HepG2 (cell line): ENCODE data around the gene CIROP. TPM values are rescaled to one million over a fixed set of nuclear protein-coding genes. Genes with fewer than 3 reads are reported as not detected.
A peak's percentile ranks its signal among the peaks of the same experiment; 100 is the strongest.

Source experiments
- ARHGAP35 ChIP-seq: sonication (generic); formaldehyde crosslinking; IDR thresholded peaks from 2 replicates; pipeline ENCODE4 v1.9.0; 2022; ENCODE audit warnings: mild to moderate bottlenecking, inconsistent platforms, moderate library complexity, missing genetic modification reagents, borderline replicate concordance
- ARID2 ChIP-seq: sonication (generic); formaldehyde crosslinking; IDR thresholded peaks from 2 replicates; pipeline ENCODE4 v1.8.1; 2022; ENCODE audit warnings: mild to moderate bottlenecking, missing genetic modification reagents, borderline replicate concordance
- BRD4 ChIP-seq: sonication (generic); formaldehyde crosslinking; IDR thresholded peaks from 2 replicates; pipeline ENCODE4 v1.4.0; 2020; ENCODE audit warnings: missing genetic modification reagents
- ESRRA ChIP-seq: sonication (generic); formaldehyde crosslinking; IDR thresholded peaks from 2 replicates; pipeline ENCODE4 v1.5.1; 2020; ENCODE audit warnings: mild to moderate bottlenecking, low read depth, missing genetic modification reagents
- FOXO1 ChIP-seq: sonication (generic); formaldehyde crosslinking; IDR thresholded peaks from 2 replicates; pipeline ENCODE4 v1.4.0; 2020; ENCODE audit warnings: missing genetic modification reagents
- MAFF ChIP-seq: IDR thresholded peaks from 2 replicates; pipeline ENCODE4 v1.6.1; 2011; ENCODE audit warnings: low read depth, low read length, improper control_type of control experiment
- MBD4 ChIP-seq: IDR thresholded peaks from 2 replicates; pipeline ENCODE4 v1.6.1; 2012; ENCODE audit warnings: low read length, inconsistent platforms, borderline replicate concordance
- NFYB ChIP-seq: sonication (generic); formaldehyde crosslinking; IDR thresholded peaks from 2 replicates; pipeline ENCODE4 v1.4.0; 2020; ENCODE audit warnings: missing genetic modification reagents
- NR2F6 ChIP-seq, 2 experiments: IDR thresholded peaks; 2 replicates each; pipeline ENCODE4 v1.6.1; 2016; ENCODE audit warnings: antibody characterized with exemption in 1 of 2, mild to moderate bottlenecking in 1 of 2
- PAXIP1 ChIP-seq: sonication (generic); formaldehyde crosslinking; conservative IDR thresholded peaks from 2 replicates; pipeline ENCODE4 v1.4.0; 2020; ENCODE audit warnings: mild to moderate bottlenecking, missing genetic modification reagents, moderate library complexity
- REXO4 ChIP-seq: sonication (generic); formaldehyde crosslinking; IDR thresholded peaks from 2 replicates; pipeline ENCODE4 v1.8.0; 2022; ENCODE audit warnings: missing genetic modification reagents, mild to moderate bottlenecking, borderline replicate concordance
- SMARCE1 ChIP-seq: fragments of 450-650 bp; IDR thresholded peaks from 2 replicates; pipeline ENCODE4 v1.6.1; 2017; ENCODE audit warnings: borderline replicate concordance
- SMYD3 ChIP-seq: sonication (generic); formaldehyde crosslinking; IDR thresholded peaks from 2 replicates; pipeline ENCODE4 v1.8.1; 2023; ENCODE audit warnings: mild to moderate bottlenecking, missing genetic modification reagents
- SNAPC5 ChIP-seq: sonication (generic); formaldehyde crosslinking; IDR thresholded peaks from 2 replicates; pipeline ENCODE4 v1.8.1; 2023; ENCODE audit warnings: mild to moderate bottlenecking, missing genetic modification reagents, borderline replicate concordance
- TRAFD1 ChIP-seq: sonication (generic); formaldehyde crosslinking; IDR thresholded peaks from 2 replicates; pipeline ENCODE4 v1.5.1; 2020; ENCODE audit warnings: missing genetic modification reagents, mild to moderate bottlenecking, borderline replicate concordance
- ZBTB1 ChIP-seq: sonication (generic); formaldehyde crosslinking; IDR thresholded peaks from 2 replicates; pipeline ENCODE4 v1.4.0; 2020; ENCODE audit warnings: missing genetic modification reagents, borderline replicate concordance
- ZBTB7B ChIP-seq: sonication (generic); formaldehyde crosslinking; IDR thresholded peaks from 2 replicates; pipeline ENCODE4 v1.4.0; 2020; ENCODE audit warnings: missing genetic modification reagents
- ZNF260 ChIP-seq: sonication (generic); formaldehyde crosslinking; IDR thresholded peaks from 2 replicates; pipeline ENCODE4 v1.4.0; 2020; ENCODE audit warnings: missing genetic modification reagents, low read depth, mild to moderate bottlenecking, borderline replicate concordance
- ZNF296 ChIP-seq: sonication (generic); formaldehyde crosslinking; conservative IDR thresholded peaks from 2 replicates; pipeline ENCODE4 v1.5.0; 2020; ENCODE audit warnings: mild to moderate bottlenecking, missing genetic modification reagents
- ZNF589 ChIP-seq: sonication (generic); formaldehyde crosslinking; conservative IDR thresholded peaks from 2 replicates; pipeline ENCODE4 v1.8.0; 2022; ENCODE audit warnings: mild to moderate bottlenecking, moderate library complexity, missing genetic modification reagents
- ZNF670 ChIP-seq: sonication (generic); formaldehyde crosslinking; IDR thresholded peaks from 2 replicates; pipeline ENCODE4 v1.8.0; 2022; ENCODE audit warnings: mild to moderate bottlenecking, missing genetic modification reagents, borderline replicate concordance
- ZNF850 ChIP-seq: sonication (generic); formaldehyde crosslinking; conservative IDR thresholded peaks from 2 replicates; pipeline ENCODE4 v1.9.0; 2021; ENCODE audit warnings: mild to moderate bottlenecking, missing genetic modification reagents
- ZSCAN12 ChIP-seq: sonication (generic); formaldehyde crosslinking; IDR thresholded peaks from 2 replicates; pipeline ENCODE4 v1.9.0; 2021; ENCODE audit warnings: mild to moderate bottlenecking, missing genetic modification reagents
- ZSCAN29 ChIP-seq: sonication (generic); formaldehyde crosslinking; conservative IDR thresholded peaks from 2 replicates; pipeline ENCODE4 v1.4.0; 2020; ENCODE audit warnings: mild to moderate bottlenecking, missing genetic modification reagents
- ZSCAN30 ChIP-seq: sonication (generic); formaldehyde crosslinking; IDR thresholded peaks from 2 replicates; pipeline ENCODE4 v1.5.0; 2020; ENCODE audit warnings: mild to moderate bottlenecking, missing genetic modification reagents
- ZSCAN9 ChIP-seq: IDR thresholded peaks from 2 replicates; pipeline ENCODE4 v1.6.1; 2016; ENCODE audit warnings: borderline replicate concordance
- polyA plus RNA-seq, 8 experiments: library from polyadenylated mRNA; depleted of rRNA in 3 of 8; stranded (reverse) in 7 of 8; unstranded in 1 of 8; fragments of >200 nt; fragmentation: Illumina TruSeq in 4 of 8; extraction: Trizol in 4 of 8; gene quantifications; 2 replicates each; pipeline versions ENCODE4 v1.2.1 to v1.2.3, GENCODE V29; 2011 to 2016; ENCODE audit warnings: low read depth in 4 of 8, missing spikeins in 1 of 8, mixed read lengths in 1 of 8; ENCODE audit not compliant: insufficient read depth in 1 of 8
- total RNA-seq, 5 experiments: library from RNA; depleted of rRNA; stranded (reverse); fragments of >200 nt; fragmentation: Illumina TruSeq; extraction: Trizol; gene quantifications; 2 replicates each; pipeline ENCODE4 v1.2.3, GENCODE V29; 2016; ENCODE audit warnings: low read depth in 1 of 5

CIROP gene
- total and polyA plus RNA-seq, 2 of the 13 experiments (the other 11 are each of a cell fraction or from before 2014, with no cell fraction given), result 0.07 TPM; not detected in 1

- no peak for TF ChIP-seq ARID2 (CRISPR knock-in tag)
- no peak; the same call in 1 of the 2 replicates for TF ChIP-seq ESRRA
- no peak for TF ChIP-seq ZNF260 (CRISPR knock-in tag)
- TF ChIP-seq ZSCAN30 (CRISPR knock-in tag), result no peak
- no peak for TF ChIP-seq SMYD3
- no peak for TF ChIP-seq MBD4
- TF ChIP-seq ZNF670 (CRISPR knock-in tag), result no peak
- no peak; the same call in 1 of the 2 replicates for TF ChIP-seq MAFF
- TF ChIP-seq SMARCE1, result no peak
- peak; percentile 87 for TF ChIP-seq FOXO1 (CRISPR knock-in tag)
- peak; percentile 74; the same call in 1 of the 2 replicates for TF ChIP-seq SNAPC5 (CRISPR knock-in tag)
- no peak for TF ChIP-seq REXO4
- TF ChIP-seq BRD4 (CRISPR knock-in tag), result no peak
- TF ChIP-seq PAXIP1, result no peak
- no peak; the same call in 1 of the 2 replicates for TF ChIP-seq NR2F6 (IDR thresholded peaks at IDR 0.05)
- peak; percentile 69; the same call in 1 of the 2 replicates for TF ChIP-seq NR2F6 (CRISPR knock-in tag; IDR thresholded peaks at IDR 0.05)
- no peak for TF ChIP-seq ZNF296 (CRISPR knock-in tag)
- no peak for TF ChIP-seq ZSCAN12 (CRISPR knock-in tag)
- TF ChIP-seq ZBTB7B, result peak; percentile 90
- TF ChIP-seq ZNF589, result no peak
- TF ChIP-seq ARHGAP35 (CRISPR knock-in tag), result peak; percentile 71; the same call in 1 of the 2 replicates
- TF ChIP-seq ZNF850, result no peak
- peak; percentile 18; the same call in 1 of the 2 replicates for TF ChIP-seq TRAFD1 (CRISPR knock-in tag)
- TF ChIP-seq ZSCAN29 (CRISPR knock-in tag), result no peak
- TF ChIP-seq NFYB (CRISPR knock-in tag), result peak; percentile 28; the same call in 1 of the 2 replicates
- TF ChIP-seq ZSCAN9 (CRISPR knock-in tag), result peak; percentile 94
- no peak for TF ChIP-seq ZBTB1 (CRISPR knock-in tag)
Measured at GRCh38 chr14:23120541-23121251, 15.9 kb upstream of the CIROP start (continued).
